GM12878 (cell line): Measurements from ENCODE around the gene DCLRE1C. TPM values are rescaled to one million over a fixed set of nuclear protein-coding genes. Genes with fewer than 3 reads are reported as not detected.

Experiments
- ATF7 ChIP-seq: fragments of 450-650 bp; IDR thresholded peaks from 2 replicates; pipeline ENCODE4 v1.6.1; 2016; ENCODE audit warnings: low read depth, mild to moderate bottlenecking
- DPF2 ChIP-seq: fragments of 450-650 bp; IDR thresholded peaks from 2 replicates; pipeline ENCODE4 v1.6.1; 2017; ENCODE audit warnings: mild to moderate bottlenecking
- EGR1 ChIP-seq, 2 experiments: IDR thresholded peaks; 1 replicate in 1 of 2; 2 replicates in 1 of 2; pipeline ENCODE4 v1.6.1; 2011 to 2012; ENCODE audit warnings: low read depth in 2 of 2, low read length in 2 of 2, borderline replicate concordance in 1 of 2, mild to moderate bottlenecking in 1 of 2, moderate library complexity in 1 of 2
- MYB ChIP-seq: fragments of 150-350 bp; IDR thresholded peaks from 2 replicates; pipeline ENCODE4 v1.6.1; 2014; ENCODE audit warnings: mild to moderate bottlenecking, low read depth, low read length, borderline replicate concordance
- NFYB ChIP-seq: IDR thresholded peaks from 2 replicates; pipeline ENCODE4 v1.6.1; 2011; ENCODE audit warnings: low read depth, mild to moderate bottlenecking, low read length, improper control_type of control experiment, moderate library complexity; ENCODE audit not compliant: insufficient read depth
- polyA plus RNA-seq, 11 experiments: library from polyadenylated mRNA; depleted of rRNA in 4 of 11; unstranded in 6 of 11; stranded (reverse) in 5 of 11; fragments of >200 nt; fragmentation: Nextera tagmentation in 4 of 11; fragmentation: Illumina TruSeq in 1 of 11; extraction: Ambion mirVana in 4 of 11; extraction: Trizol in 1 of 11; gene quantifications; 1 replicate in 1 of 11; 2 replicates in 10 of 11; pipeline versions ENCODE4 v1.2.1 to v1.2.3, GENCODE V29; 2011 to 2016; ENCODE audit warnings: inconsistent platforms in 2 of 11, missing spikeins in 2 of 11, low read depth in 1 of 11
- total RNA-seq, 4 experiments: library from RNA; depleted of rRNA in 3 of 4; stranded (reverse); fragments of >200 nt in 3 of 4; fragmentation: Illumina TruSeq in 1 of 4; extraction: Trizol in 1 of 4; gene quantifications; 2 replicates each; pipeline versions ENCODE4 v1.2.1 to v1.2.3, GENCODE V29; 2013 to 2021
- TF ChIP-seq, protein P1 (sequence below): fragments of 450-650 bp; formaldehyde crosslinking; IDR thresholded peaks from 2 replicates; pipeline ENCODE4 v1.4.0; 2022; ENCODE audit warnings: mild to moderate bottlenecking, moderate library complexity
- TF ChIP-seq, protein P2 (sequence below): fragments of 450-650 bp; conservative IDR thresholded peaks from 2 replicates; pipeline ENCODE4 v1.6.1; 2017; ENCODE audit warnings: mild to moderate bottlenecking, moderate library complexity
- TF ChIP-seq, protein P3 (sequence below): fragments of 150-350 bp; IDR thresholded peaks from 2 replicates; pipeline ENCODE4 v1.6.1; 2016; ENCODE audit warnings: low read depth, low read length

The DCLRE1C gene
- total and polyA plus RNA-seq, 10 of the 15 experiments (the other 5 are each of a cell fraction or from before 2014, with no cell fraction given) = 15.7 to 43.4 (median 26.0) TPM

DNA sequence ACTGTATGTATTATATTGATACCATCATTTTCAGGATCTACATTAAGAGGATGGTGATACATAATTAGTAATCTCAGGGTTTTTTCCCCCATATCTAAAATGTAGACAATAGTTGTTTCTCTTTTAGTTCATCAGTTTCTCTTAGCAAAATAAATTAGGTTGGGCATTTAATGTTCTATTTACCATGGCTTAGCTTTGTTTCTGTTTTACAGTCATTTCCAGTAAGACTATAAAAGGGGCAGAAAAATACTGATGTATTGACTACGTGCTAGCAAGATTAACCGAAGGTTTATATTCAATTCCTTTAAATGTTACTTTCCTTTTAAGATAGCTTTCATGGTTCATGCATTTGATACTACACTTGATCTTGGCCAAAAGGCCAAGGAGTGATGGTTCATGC lies 49.0 kb downstream of the DCLRE1C start (continued):
- TF ChIP-seq MYB (no peak), EGR1 (IDR thresholded peaks at IDR 0.05; ENCODE audit: borderline replicate concordance in 1 of 2, low read depth in 2 of 2, low read length in 2 of 2) (no peak), ATF7 (no peak), NFYB (no peak), DPF2 (no peak)
- TF ChIP-seq, protein P1, sequence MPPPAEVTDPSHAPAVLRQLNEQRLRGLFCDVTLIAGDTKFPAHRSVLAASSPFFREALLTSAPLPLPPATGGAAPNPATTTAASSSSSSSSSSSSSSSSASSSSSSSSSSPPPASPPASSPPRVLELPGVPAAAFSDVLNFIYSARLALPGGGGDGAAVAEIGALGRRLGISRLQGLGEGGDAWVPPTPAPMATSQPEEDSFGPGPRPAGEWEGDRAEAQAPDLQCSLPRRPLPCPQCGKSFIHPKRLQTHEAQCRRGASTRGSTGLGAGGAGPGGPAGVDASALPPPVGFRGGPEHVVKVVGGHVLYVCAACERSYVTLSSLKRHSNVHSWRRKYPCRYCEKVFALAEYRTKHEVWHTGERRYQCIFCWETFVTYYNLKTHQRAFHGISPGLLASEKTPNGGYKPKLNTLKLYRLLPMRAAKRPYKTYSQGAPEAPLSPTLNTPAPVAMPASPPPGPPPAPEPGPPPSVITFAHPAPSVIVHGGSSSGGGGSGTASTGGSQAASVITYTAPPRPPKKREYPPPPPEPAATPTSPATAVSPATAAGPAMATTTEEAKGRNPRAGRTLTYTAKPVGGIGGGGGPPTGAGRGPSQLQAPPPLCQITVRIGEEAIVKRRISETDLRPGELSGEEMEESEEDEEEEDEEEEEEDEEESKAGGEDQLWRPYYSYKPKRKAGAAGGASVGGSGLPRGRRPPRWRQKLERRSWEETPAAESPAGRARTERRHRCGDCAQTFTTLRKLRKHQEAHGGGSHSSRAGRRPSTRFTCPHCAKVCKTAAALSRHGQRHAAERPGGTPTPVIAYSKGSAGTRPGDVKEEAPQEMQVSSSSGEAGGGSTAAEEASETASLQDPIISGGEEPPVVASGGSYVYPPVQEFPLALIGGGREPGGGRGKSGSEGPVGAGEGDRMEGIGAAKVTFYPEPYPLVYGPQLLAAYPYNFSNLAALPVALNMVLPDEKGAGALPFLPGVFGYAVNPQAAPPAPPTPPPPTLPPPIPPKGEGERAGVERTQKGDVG (CRISPR knock-in tag) = no peak
- TF ChIP-seq, protein P2, sequence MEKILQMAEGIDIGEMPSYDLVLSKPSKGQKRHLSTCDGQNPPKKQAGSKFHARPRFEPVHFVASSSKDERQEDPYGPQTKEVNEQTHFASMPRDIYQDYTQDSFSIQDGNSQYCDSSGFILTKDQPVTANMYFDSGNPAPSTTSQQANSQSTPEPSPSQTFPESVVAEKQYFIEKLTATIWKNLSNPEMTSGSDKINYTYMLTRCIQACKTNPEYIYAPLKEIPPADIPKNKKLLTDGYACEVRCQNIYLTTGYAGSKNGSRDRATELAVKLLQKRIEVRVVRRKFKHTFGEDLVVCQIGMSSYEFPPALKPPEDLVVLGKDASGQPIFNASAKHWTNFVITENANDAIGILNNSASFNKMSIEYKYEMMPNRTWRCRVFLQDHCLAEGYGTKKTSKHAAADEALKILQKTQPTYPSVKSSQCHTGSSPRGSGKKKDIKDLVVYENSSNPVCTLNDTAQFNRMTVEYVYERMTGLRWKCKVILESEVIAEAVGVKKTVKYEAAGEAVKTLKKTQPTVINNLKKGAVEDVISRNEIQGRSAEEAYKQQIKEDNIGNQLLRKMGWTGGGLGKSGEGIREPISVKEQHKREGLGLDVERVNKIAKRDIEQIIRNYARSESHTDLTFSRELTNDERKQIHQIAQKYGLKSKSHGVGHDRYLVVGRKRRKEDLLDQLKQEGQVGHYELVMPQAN = no peak
- TF ChIP-seq, protein P3, sequence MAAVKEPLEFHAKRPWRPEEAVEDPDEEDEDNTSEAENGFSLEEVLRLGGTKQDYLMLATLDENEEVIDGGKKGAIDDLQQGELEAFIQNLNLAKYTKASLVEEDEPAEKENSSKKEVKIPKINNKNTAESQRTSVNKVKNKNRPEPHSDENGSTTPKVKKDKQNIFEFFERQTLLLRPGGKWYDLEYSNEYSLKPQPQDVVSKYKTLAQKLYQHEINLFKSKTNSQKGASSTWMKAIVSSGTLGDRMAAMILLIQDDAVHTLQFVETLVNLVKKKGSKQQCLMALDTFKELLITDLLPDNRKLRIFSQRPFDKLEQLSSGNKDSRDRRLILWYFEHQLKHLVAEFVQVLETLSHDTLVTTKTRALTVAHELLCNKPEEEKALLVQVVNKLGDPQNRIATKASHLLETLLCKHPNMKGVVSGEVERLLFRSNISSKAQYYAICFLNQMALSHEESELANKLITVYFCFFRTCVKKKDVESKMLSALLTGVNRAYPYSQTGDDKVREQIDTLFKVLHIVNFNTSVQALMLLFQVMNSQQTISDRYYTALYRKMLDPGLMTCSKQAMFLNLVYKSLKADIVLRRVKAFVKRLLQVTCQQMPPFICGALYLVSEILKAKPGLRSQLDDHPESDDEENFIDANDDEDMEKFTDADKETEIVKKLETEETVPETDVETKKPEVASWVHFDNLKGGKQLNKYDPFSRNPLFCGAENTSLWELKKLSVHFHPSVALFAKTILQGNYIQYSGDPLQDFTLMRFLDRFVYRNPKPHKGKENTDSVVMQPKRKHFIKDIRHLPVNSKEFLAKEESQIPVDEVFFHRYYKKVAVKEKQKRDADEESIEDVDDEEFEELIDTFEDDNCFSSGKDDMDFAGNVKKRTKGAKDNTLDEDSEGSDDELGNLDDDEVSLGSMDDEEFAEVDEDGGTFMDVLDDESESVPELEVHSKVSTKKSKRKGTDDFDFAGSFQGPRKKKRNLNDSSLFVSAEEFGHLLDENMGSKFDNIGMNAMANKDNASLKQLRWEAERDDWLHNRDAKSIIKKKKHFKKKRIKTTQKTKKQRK = no peak
